PC-3 (cell line): ENCODE data around the gene MAP3K3.

Experiments
- CTCF ChIP-seq: fragments of 300-600 bp; sonication (generic); conservative IDR thresholded peaks from 2 replicates; pipeline ENCODE4 v1.5.1; 2017; ENCODE audit warnings: antibody characterized with exemption, low read depth, mild to moderate bottlenecking, low read length
- EZH2 ChIP-seq: fragments of 300-600 bp; sonication (generic); IDR thresholded peaks from one replicate; pipeline ENCODE4 v1.6.1; 2017; ENCODE audit warnings: antibody characterized with exemption, mild to moderate bottlenecking, low read length; ENCODE audit not compliant: unreplicated experiment
- EZH2phosphoT487 ChIP-seq: fragments of 300-600 bp; sonication (generic); IDR thresholded peaks from 2 replicates; pipeline ENCODE4 v1.6.1; 2018; ENCODE audit warnings: mild to moderate bottlenecking, antibody characterized with exemption, low read length, borderline replicate concordance

DNA sequence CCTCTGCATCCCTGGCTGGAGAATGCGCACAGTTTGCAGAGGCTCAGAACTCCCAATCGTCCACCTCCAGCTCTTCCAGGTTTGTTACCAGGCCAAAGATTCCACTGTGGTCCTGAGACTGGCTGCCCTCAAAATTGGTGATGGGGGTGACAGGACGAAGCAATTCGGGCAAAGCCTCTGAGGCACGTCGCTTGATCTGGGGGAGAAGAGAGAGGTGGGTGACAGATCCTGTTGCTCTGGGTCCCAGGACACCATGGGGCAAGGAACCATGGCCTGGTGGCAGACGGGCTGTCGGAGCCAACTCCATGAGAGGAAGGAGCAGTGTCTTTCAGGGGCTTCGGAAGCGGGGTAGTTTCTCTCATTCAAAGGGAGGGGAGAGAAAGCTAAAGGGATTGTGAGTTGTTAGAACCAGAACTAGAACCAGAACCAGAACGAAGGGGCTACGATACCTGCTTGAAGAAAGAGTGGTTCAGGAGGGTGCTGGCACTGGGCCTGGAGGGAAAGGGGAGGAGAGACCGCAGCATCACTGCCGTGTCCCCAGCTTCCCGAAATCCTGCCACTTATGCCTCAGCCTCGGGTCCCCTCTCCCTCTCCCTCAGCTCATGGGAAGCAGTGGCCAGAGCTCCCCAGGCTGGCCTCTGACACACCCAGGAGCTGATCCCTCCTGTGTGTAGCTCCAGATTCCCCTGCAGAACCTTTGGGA lies 81.5 kb downstream of the MAP3K3 start:
- TF ChIP-seq EZH2, result no peak
- no peak for TF ChIP-seq CTCF
- TF ChIP-seq EZH2phosphoT487, result no peak
